ENCODE measurements around the gene GALNT6.
A peak's percentile ranks its signal among the peaks of the same experiment; 100 is the strongest.
"Not testable (repeated sequence)": the region's sequence is repeated elsewhere in the genome, so short reads cannot be mapped to it uniquely, and the experiment has no call there.

The GALNT6 gene

DNA sequence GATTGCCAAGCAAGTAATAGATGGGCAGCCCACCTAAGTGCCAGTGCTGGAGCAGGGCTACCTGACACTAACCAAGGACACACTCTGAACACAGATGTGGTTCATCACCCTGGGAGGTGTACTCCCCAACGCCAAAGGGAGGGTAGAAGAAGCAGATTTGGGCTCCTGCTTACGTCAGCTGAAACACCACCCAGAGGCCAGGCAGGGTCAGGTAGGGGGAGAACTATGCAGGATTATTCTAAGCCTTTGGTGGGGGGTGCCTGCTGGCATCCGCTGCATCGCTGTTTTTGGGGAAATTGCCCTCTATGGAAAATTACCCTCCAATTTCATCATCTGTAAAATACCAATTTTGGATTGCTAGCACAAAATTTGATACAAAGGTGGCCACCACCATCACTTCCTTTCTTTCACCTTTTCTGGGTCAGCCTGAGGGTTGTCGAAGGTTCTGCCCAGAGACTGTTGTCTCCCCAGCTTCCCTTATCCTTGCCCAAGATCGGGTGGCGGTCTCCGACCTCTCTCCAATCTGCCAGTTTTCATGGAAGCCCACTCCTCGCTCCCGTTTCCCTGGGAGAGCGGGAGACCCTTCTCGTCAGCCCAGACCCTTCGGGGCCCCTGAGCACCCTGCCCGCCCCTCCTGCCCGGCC is 67.8 kb downstream of the GALNT6 start:
- DNase-seq (ENCODE audit: low read depth in 3 of 3), result peak in 1 of 3 experiments; percentile 35

DNA sequence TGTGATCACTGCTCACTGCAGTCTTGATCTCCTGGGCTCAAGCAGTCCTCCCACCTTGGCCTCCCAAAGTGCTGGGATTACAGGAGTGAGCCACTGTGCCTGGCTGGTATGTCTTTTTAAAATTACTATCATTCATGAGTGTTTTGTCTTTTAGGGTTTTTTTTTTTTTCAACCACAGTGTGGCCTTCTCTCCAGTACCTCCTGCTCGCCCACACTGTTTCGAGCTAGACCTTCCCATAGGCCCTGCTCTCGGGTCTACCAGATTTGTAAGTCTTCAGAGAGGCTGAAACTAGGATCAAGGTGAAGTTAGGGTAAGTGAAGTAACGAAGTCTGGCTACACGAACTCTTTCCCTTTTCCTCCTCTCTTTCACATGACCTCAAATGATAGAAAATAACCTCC is 68.8 kb downstream of the GALNT6 start:
- peak in 1 of 3 experiments; percentile 44 for DNase-seq (ENCODE audit: low read depth in 3 of 3)

DNA sequence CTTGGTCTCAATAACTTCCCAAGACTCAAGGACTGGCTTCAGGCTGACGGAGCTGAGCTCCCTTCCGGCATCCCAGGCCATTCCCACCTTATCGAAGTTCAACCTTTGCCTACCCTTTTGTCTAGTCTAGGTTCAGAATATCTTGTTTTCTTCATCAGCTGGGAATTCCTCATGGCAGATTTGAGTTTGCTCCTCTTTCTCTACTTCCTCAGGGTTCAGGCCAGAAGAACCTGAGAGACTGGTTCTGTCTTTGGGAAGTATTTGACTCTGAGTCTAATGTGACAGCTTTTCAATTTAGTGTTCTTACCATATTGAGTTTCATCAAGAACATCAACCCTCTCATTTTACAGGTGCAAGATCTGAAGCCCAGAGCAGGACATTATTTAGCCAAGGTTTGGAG is 69.3 kb downstream of the GALNT6 start:
- DNase-seq (ENCODE audit: low read depth in 3 of 3), result no peak

DNA sequence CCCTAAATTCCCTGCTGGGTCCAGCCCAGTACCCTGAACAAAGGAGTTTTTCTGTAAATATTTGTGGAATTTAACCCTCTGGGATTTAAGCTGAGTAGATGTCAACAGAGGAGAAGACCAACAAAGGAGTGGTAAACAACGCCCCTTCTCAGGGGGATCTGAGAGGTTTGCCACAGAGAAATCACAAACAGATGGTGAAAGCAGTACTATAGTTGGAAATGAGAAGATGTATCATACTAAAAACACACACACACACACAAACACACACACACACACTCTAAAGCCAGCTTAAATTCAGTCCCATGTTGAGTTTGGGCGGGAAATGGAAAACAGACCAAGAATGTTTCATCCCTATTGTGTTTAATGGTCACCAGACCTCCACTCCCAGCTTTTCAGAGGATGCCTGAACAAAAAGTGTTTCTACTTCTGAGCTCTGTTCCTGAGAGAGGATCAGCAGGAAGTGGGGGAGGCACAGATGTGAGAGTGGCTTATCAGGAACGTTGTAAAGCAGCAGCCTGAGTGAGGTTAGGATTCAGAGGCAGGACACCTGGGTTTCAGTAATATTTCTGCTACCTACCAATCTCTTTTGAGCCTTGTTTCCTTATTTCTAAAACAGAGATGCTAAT is 70.4 kb downstream of the GALNT6 start:
- no peak for DNase-seq (ENCODE audit: low read depth in 3 of 3)

DNA sequence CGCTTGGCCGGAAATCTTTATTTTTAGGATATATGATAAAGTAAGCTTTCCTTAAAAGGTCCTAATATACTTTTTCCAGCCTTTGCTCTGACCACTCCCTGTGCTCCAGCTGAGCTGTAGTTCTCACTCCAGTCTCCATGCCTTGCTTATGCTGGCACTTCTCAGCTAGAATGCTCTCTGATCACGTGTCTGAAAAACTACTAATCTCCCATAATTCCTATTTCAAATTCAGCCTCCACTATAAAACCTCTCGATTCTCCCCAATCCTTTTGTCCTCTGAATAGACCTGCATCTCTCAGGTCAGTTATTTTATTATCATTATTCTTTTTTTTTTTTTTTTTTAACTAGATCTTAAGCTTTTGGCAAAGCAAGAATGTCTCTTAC is 70.9 kb downstream of the GALNT6 start:
- no peak for DNase-seq (ENCODE audit: low read depth in 3 of 3)

DNA sequence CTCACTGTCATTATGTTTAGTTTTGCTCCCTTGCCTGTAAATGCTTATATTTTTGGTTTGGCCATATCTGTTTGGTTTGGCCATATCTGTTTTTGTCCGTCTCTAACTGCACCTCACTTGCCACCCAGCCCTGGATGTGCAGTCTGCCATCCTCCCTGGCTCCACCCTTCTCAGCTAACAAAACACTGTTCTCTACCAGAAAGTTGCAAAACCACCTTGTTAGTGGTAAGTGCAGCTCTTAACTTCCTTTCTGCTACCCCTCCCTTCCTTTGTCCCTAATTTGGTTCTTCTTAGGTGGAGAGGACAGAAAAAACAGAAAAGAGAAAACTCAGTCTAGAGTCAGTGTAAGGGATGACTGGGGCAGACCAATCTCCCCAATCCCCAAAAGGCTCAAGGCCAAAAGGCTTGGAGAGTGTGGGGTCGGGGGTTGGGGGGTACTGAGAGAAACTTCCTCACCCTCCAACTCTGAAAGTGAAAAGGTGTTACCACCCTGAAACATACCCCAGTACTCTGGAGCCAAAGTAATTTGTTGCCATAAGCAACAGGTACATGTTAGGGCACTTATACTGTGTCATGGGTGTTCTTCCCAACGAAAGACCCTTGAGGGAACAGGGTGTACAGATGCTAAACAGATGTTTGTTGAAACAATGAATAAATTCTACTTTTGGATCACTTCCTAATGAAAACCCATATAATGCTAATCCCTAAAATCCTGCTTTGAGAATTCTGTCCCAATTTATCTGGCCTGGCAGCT is 72.2 kb downstream of the GALNT6 start:
- DNase-seq (ENCODE audit: low read depth in 3 of 3), result no peak

DNA sequence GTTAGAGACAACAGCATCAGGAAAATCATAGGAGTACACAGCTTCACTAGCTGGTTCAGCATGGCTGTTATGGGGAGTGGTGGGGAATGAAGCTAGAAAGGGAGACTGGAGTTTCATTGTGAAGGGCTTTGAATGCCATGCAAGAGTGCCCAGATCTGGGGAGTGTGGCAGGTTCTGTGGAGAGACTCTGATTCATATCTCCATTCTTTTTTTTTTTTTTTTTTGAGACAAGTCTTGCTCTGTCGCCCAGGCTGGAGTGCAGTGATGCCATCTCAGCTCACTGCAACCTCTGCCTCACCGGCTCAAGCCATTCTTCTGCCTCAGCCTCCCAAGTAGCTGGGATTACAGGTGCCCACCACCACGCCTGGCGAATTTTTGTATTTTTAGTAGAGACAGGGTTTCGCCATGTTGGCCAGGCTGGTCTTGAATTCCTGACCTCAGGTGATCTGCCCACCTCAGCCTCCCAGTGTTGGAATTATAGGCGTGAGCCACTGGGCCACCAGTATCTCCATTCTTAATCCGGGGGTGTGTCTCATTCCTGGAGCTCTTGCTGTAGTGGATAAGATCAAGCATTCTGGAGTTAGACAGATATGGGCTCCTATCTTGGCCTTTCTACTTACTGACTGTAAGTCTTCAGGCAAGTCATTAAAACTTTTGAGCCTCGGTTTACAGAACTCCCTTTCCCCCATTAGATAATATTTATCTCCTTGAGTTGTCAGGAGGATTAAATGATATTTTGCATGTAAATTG is 73.0 kb downstream of the GALNT6 start:
- not testable (repeated sequence) for DNase-seq (ENCODE audit: low read depth in 3 of 3)

DNA sequence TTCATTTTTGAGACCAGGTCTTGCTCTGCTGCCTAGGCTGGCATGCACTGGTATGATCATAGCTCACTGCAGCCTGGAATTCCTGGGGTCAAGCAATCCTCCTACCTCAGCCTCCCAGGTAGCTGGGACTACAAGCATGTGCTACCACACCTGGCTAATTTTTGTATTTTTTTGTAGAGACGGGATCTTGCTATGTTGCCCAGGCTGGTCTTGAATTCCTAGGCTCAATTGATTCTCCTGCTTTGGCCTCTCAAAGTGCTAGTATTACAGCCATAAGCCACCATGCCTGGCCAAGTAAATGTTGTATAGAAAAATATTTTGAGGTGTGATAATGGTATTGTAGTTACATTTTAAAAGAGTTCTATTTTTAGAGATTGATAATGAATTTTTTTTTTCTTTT is 79.8 kb downstream of the GALNT6 start:
- no peak for DNase-seq (ENCODE audit: low read depth in 3 of 3)

DNA sequence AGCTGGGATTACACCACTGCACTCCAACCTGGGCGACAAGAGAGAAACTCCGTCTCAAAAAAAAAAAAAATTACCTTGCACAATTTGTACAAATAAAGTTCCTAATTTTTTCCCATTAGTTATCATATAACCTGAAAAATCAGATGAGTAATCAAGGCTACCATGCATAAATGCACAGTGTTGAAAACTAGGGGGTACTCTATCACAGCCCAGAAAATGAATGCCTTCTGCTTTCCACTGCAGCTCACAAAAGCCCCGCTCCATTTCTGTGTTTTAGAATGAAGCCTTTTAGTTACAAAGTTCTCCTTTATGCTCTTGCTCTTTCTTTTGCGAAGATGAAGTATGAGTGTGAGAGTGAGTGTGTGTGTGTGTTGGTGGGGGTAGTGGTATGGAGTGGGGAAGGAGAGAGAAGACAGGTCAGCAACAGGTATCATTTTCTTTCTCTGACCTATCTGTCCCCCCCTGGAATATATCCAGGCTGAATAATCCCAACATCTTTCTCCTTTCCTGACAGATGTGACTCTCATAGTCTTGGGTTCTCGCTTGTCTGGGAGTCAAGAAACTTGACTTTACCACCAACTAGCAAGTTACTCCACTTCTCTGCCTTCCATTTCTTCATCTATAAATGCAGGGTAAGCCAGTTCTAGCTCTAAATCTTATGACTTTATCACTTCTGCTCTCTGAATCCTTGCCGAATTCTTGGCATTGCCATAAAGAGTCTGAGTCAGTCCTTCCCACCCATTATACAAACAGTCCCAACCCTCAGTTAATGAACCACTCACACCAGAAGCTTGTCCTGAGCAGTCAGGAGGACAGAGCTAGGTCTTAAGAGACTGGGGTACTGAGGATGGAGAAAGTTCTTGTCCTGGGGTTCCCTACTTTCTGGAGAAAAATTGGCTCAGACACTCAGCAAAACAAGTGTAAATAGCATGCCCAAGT is 83.3 kb downstream of the GALNT6 start:
- no peak for DNase-seq (ENCODE audit: low read depth in 3 of 3)

DNA sequence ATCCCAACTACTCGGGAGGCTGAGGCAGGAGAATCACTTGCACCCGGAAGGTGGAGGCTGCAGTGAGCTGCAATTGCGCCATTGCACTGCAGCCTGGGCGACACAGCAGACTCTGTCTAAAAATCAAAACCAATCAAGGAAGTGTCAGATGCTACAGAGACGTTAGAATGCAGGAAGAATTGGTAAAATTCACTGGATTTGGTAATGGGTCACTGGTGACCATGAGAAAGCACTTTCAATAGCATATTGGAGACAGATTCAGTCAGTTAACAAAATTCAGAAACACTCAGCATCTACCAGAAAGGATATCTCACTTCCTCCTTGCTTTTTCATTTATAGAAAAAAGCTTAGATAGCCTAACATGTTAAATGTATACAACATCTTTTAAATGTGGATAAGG is 84.7 kb downstream of the GALNT6 start:
- DNase-seq (ENCODE audit: low read depth in 3 of 3), result no peak

All from stimulated activated CD4-positive, alpha-beta T cell treated with anti-CD3 and anti-CD28 coated beads, TNF-alpha, amount 100 ng/mL, for 24 hours (primary cell).